MM.1S (cell line): ENCODE results near the gene SMAD7.

ENCODE experiments used
- DNase-seq: peaks from one replicate; pipeline ENCODE4 v3.0.0-alpha.2; 2015
- H2AFZ ChIP-seq: fragments of 300-600 bp; sonication (generic); 2 replicates; pipeline ENCODE4 v1.6.0; 2016; ENCODE audit warnings: antibody characterized with exemption, low read length
- H3F3A ChIP-seq: fragments of 300-600 bp; sonication (generic); 2 replicates; pipeline ENCODE4 v1.6.1; 2016; ENCODE audit warnings: mild to moderate bottlenecking, antibody characterized with exemption, low read length, moderate library complexity, mixed read lengths; ENCODE audit not compliant: insufficient read depth
- H3K27ac ChIP-seq: fragments of 300-600 bp; sonication (generic); 2 replicates; pipeline ENCODE4 v1.5.1; 2016; ENCODE audit warnings: mild to moderate bottlenecking, low read length
- H3K27me3 ChIP-seq: fragments of 300-600 bp; sonication (generic); replicated peaks from 2 replicates; pipeline ENCODE4 v1.6.0; 2016; ENCODE audit warnings: low read length; ENCODE audit not compliant: insufficient read depth
- H3K36me3 ChIP-seq: fragments of 300-600 bp; sonication (generic); replicated peaks from 2 replicates; pipeline ENCODE4 v1.6.1; 2016; ENCODE audit warnings: mild to moderate bottlenecking, low read length, mixed read lengths; ENCODE audit not compliant: insufficient read depth
- H3K4me1 ChIP-seq: fragments of 300-600 bp; sonication (generic); 2 replicates; pipeline ENCODE4 v1.6.1; 2016; ENCODE audit warnings: low read length, mixed read lengths
- H3K4me2 ChIP-seq: fragments of 300-600 bp; sonication (generic); 2 replicates; pipeline ENCODE4 v1.6.0; 2016; ENCODE audit warnings: low read depth, low read length
- H3K4me3 ChIP-seq: fragments of 300-600 bp; sonication (generic); 2 replicates; pipeline ENCODE4 v1.5.1; 2016; ENCODE audit warnings: low read length, mixed read lengths
- H3K79me2 ChIP-seq: fragments of 300-600 bp; sonication (generic); 2 replicates; pipeline ENCODE4 v1.6.1; 2016; ENCODE audit warnings: mixed run types, low read length, mixed read lengths
- H3K9ac ChIP-seq: fragments of 300-600 bp; sonication (generic); 2 replicates; pipeline ENCODE4 v1.6.1; 2016; ENCODE audit warnings: low read length, mixed read lengths
- H3K9me2 ChIP-seq: fragments of 300-600 bp; sonication (generic); replicated peaks from 2 replicates; pipeline ENCODE4 v1.6.1; 2016; ENCODE audit warnings: mild to moderate bottlenecking, low read length, mixed read lengths; ENCODE audit not compliant: insufficient read depth
- H3K9me3 ChIP-seq: fragments of 300-600 bp; sonication (generic); replicated peaks from 2 replicates; pipeline ENCODE4 v1.6.1; 2016; ENCODE audit warnings: mild to moderate bottlenecking, low read length, mixed read lengths; ENCODE audit not compliant: insufficient read depth
- H4K20me1 ChIP-seq: fragments of 300-600 bp; sonication (generic); 2 replicates; pipeline ENCODE4 v1.6.1; 2016; ENCODE audit warnings: mild to moderate bottlenecking, low read length, moderate library complexity, mixed read lengths; ENCODE audit not compliant: insufficient read depth
- CTCF ChIP-seq: fragments of 300-600 bp; sonication (generic); IDR thresholded peaks from 2 replicates; pipeline ENCODE4 v1.5.1; 2016; ENCODE audit warnings: antibody characterized with exemption, low read length, mixed read lengths
- EZH2 ChIP-seq: fragments of 300-600 bp; sonication (generic); optimal IDR thresholded peaks from 2 replicates; pipeline ENCODE3; 2017; ENCODE audit warnings: low read depth, mild to moderate bottlenecking, antibody characterized with exemption, low read length, mixed read lengths
- EZH2phosphoT487 ChIP-seq: fragments of 300-600 bp; sonication (generic); IDR thresholded peaks from 2 replicates; pipeline ENCODE4 v1.6.1; 2018; ENCODE audit warnings: antibody characterized with exemption, low read length

Gene SMAD7

DNA sequence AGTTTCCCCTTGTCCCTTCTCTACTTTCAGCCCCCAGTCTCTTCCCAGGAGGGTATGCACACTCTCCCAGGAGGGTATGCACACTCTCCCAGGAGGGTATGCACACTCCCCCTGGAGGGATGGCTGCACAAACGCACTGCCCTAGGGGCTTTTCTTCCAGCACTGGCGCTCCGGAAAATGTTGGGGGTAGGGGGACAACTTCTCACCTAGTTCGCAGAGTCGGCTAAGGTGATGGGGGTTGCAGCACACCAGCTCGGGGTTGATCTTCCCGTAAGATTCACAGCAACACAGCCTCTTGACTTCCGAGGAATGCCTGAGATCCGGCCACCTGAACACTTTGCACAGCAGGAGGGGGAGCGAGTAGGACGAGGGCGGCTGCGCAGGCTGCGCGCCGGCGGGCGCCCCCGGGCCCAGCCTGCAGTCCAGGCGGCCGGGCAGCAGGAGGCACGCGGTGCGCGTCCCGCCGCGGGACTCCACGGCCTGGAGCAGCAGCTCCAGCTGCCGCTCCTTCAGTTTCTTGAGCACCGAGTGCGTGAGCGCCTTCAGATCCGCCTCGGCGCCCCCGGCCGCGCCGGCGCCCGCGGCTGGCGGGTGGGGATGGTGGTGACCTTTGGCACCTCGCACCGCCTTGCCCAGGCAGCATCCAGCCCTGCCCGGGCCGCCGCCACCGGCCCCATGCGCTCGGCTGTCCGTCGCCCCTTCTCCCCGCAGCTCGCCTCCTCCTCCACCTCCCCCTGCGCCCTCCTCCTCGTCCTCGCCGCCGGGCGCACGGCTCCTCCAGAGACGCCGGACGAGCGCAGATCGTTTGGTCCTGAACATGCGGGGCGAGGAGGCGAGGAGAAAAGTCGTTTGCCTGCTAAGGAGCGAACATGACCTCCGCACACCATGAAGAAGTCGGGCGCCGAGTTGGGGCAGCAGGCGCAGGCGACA lies 894 bp downstream of the SMAD7 start:
- peaks cover 71% of the 10 kb centered on the region for H3K79me2 ChIP-seq

GRCh38 chr18:48949050-48949605 lies 1.6 kb downstream of the SMAD7 start:
- no peaks in the 10 kb centered on the region for H3K9me2 ChIP-seq
- peaks cover 63% of the 10 kb centered on the region for H3F3A ChIP-seq
- H3K36me3 ChIP-seq, result 0 out of 2 replicates have a peak, but pooled peaks cover 5% of the 10 kb centered on the region
- peak; percentile 72 for DNase-seq
- peaks cover 79% of the 10 kb centered on the region for H3K79me2 ChIP-seq
- H2AFZ ChIP-seq, result no peak overlapping the region
- no peaks in the 10 kb centered on the region for H3K9me3 ChIP-seq
- peak overlapping the region; percentile 95 for H3K9ac ChIP-seq
- peak overlapping the region; percentile 97 for H3K4me3 ChIP-seq
- H3K27me3 ChIP-seq, result no peaks in the 10 kb centered on the region
- peak overlapping the region; percentile 97; the same call in 1 of the 2 replicates for H3K27ac ChIP-seq
- TF ChIP-seq EZH2 (no peak), EZH2phosphoT487 (no peak), CTCF (no peak)
- H4K20me1 ChIP-seq, result peaks cover 12% of the 10 kb centered on the region; the same call in 1 of the 2 replicates
- peak overlapping the region; percentile 99 for H3K4me2 ChIP-seq
- peaks cover 14% of the 10 kb centered on the region for H3K4me1 ChIP-seq

More for the DNA sequence above, 894 bp downstream of the SMAD7 start:
- Histone ChIP-seq H3K4me1 (peaks cover 7% of the 10 kb centered on the region), H2AFZ (no peak overlapping the region), H3K9ac (peak overlapping the region; percentile 95), H3K36me3 (0 out of 2 replicates have a peak, but pooled peaks cover 5% of the 10 kb centered on the region), H3K4me2 (peak overlapping the region; percentile 99), H3K27ac (peak overlapping the region; percentile 97; the same call in 1 of the 2 replicates), H3K27me3 (no peaks in the 10 kb centered on the region), H3K9me2 (no peaks in the 10 kb centered on the region), H4K20me1 (peaks cover 4% of the 10 kb centered on the region; the same call in 1 of the 2 replicates), H3K4me3 (peak overlapping the region; percentile 97), H3F3A (peaks cover 56% of the 10 kb centered on the region), H3K9me3 (no peaks in the 10 kb centered on the region)
- peak; percentile 14 for TF ChIP-seq CTCF
- no peak for TF ChIP-seq EZH2
- TF ChIP-seq EZH2phosphoT487, result no peak
- peak; percentile 58 for DNase-seq

- peaks cover 14% of the 10 kb centered on the region; the same call in 1 of the 2 replicates for H4K20me1 ChIP-seq
- no peaks in the 10 kb centered on the region for H3K9me3 ChIP-seq
- peaks cover 84% of the 10 kb centered on the region for H3K79me2 ChIP-seq
- H3K4me1 ChIP-seq, result peaks cover 17% of the 10 kb centered on the region
- no peak overlapping the region for H2AFZ ChIP-seq
- TF ChIP-seq CTCF, result no peak
- TF ChIP-seq EZH2, result no peak
- TF ChIP-seq EZH2phosphoT487, result no peak
- H3K9ac ChIP-seq, result peak overlapping the region; percentile 95
- H3K27me3 ChIP-seq, result no peaks in the 10 kb centered on the region
- no peaks in the 10 kb centered on the region for H3K9me2 ChIP-seq
- peak; percentile 65 for DNase-seq
- peak overlapping the region; percentile 97; the same call in 1 of the 2 replicates for H3K27ac ChIP-seq
- peak overlapping the region; percentile 97 for H3K4me3 ChIP-seq
- H3K4me2 ChIP-seq, result peak overlapping the region; percentile 99
- peaks cover 70% of the 10 kb centered on the region for H3F3A ChIP-seq
- 0 out of 2 replicates have a peak, but pooled peaks cover 5% of the 10 kb centered on the region for H3K36me3 ChIP-seq
These were observed 2.4 kb downstream of the SMAD7 start for GRCh38 chr18:48948112-48949049.
